ENCODE results near the gene ZNF844. TPM values are rescaled to one million over a fixed set of nuclear protein-coding genes. Genes with fewer than 3 reads are reported as not detected.
"Not testable (repeated sequence)": the region's sequence is repeated elsewhere in the genome, so short reads cannot be mapped to it uniquely, and the experiment has no call there.

Gene ZNF844
- polyA plus RNA-seq, 1 donor from 2014 or later: 11.1 TPM

DNA sequence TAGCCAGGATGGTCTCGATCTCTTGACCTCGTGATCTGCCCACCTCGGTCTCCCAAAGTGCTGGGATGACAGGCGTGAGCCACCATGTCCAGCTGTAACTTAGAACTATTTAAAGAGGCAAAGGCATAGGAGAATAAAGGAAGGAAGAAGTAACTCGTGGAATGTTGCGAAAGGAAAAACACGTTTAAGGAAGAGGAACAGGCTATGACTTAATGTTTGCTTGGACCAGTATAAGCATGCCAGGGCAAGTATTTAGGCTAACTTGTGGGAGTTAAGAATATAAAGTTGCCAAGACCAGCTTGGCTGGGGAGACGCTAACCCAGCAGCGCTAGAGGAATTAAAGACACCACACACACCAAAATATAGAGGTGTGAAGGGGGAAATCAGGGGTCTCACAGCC, 33.5 kb downstream of the ZNF844 start:
- H3K27me3 ChIP-seq (ENCODE audit: insufficient read depth, low read depth, low read length): no peaks in the 10 kb centered on the region
- H3K79me2 ChIP-seq (replicated peaks; ENCODE audit: insufficient read depth, low read length): no peaks in the 10 kb centered on the region
- no peaks in the 10 kb centered on the region for H3F3A ChIP-seq (ENCODE audit: insufficient read depth, low read length, poor library complexity, severe bottlenecking)
- H3K36me3 ChIP-seq (ENCODE audit: insufficient read depth, low read length): no peaks in the 10 kb centered on the region
- H3K9me2 ChIP-seq (ENCODE audit: insufficient read depth, low read length): no peaks in the 10 kb centered on the region
- no peak overlapping the region for H2AFZ ChIP-seq (ENCODE audit: low read depth, low read length)
- no peaks in the 10 kb centered on the region for H3K9me3 ChIP-seq (ENCODE audit: low read length)
- no peak for TF ChIP-seq EZH2 (IDR thresholded peaks at IDR 0.05; ENCODE audit: borderline replicate concordance, insufficient read depth, low read length, poor library complexity, severe bottlenecking)
- TF ChIP-seq EP300 (conservative IDR thresholded peaks at IDR 0.05; ENCODE audit: poor library complexity, severe bottlenecking): no peak
- TF ChIP-seq REST (IDR thresholded peaks at IDR 0.05; ENCODE audit: borderline replicate concordance): no peak
- H4K20me1 ChIP-seq (ENCODE audit: insufficient read depth): no peaks in the 10 kb centered on the region
- no peak overlapping the region for H3K4me3 ChIP-seq (ENCODE audit: low read length)
- no peak overlapping the region for H3K27ac ChIP-seq (ENCODE audit: low read length)
- no peak overlapping the region for H3K4me2 ChIP-seq (ENCODE audit: low read length)
- no peak overlapping the region for H3K9ac ChIP-seq (ENCODE audit: low read length)

GRCh38 chr19:12103909-12104308, 39.4 kb downstream of the ZNF844 start:
- not testable (repeated sequence) for H3K4me3 ChIP-seq (ENCODE audit: low read length); H3K27ac ChIP-seq (ENCODE audit: low read length); H3F3A ChIP-seq (ENCODE audit: insufficient read depth, low read length, poor library complexity, severe bottlenecking); H3K9me3 ChIP-seq (ENCODE audit: low read length); H2AFZ ChIP-seq (ENCODE audit: low read depth, low read length); H3K27me3 ChIP-seq (ENCODE audit: insufficient read depth, low read depth, low read length); H3K9ac ChIP-seq (ENCODE audit: low read length); H3K9me2 ChIP-seq (ENCODE audit: insufficient read depth, low read length); H3K79me2 ChIP-seq (replicated peaks; ENCODE audit: insufficient read depth, low read length); H3K4me2 ChIP-seq (ENCODE audit: low read length); H4K20me1 ChIP-seq (ENCODE audit: insufficient read depth); H3K36me3 ChIP-seq (ENCODE audit: insufficient read depth, low read length)

DNA sequence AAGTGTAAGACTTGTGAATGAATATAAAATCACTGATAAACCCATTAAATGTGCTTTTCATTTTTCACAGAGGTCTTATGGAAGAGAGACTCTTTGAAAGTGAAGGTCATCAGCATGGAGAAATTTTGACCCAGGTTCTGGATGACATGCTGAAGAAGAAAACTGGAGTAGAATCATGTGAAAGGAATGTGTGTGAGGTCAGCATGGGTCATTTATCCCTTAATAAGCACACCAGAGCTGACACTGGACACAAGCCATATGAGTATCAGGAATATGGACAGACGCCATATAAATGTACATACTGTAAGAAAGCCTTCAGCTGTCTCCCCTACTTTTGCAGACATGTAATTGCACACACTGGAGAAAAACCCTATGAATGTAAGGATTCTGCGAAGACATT, 46.6 kb downstream of the ZNF844 start:
- H2AFZ ChIP-seq (ENCODE audit: low read depth, low read length): no peak overlapping the region
- H3K36me3 ChIP-seq (ENCODE audit: insufficient read depth, low read length): peaks cover 10% of the 10 kb centered on the region
- no peaks in the 10 kb centered on the region for H4K20me1 ChIP-seq (ENCODE audit: insufficient read depth)
- no peaks in the 10 kb centered on the region for H3K27me3 ChIP-seq (ENCODE audit: insufficient read depth, low read depth, low read length)
- H3K9ac ChIP-seq (ENCODE audit: low read length): no peak overlapping the region
- TF ChIP-seq REST (IDR thresholded peaks at IDR 0.05; ENCODE audit: borderline replicate concordance): no peak
- TF ChIP-seq, protein P1, sequence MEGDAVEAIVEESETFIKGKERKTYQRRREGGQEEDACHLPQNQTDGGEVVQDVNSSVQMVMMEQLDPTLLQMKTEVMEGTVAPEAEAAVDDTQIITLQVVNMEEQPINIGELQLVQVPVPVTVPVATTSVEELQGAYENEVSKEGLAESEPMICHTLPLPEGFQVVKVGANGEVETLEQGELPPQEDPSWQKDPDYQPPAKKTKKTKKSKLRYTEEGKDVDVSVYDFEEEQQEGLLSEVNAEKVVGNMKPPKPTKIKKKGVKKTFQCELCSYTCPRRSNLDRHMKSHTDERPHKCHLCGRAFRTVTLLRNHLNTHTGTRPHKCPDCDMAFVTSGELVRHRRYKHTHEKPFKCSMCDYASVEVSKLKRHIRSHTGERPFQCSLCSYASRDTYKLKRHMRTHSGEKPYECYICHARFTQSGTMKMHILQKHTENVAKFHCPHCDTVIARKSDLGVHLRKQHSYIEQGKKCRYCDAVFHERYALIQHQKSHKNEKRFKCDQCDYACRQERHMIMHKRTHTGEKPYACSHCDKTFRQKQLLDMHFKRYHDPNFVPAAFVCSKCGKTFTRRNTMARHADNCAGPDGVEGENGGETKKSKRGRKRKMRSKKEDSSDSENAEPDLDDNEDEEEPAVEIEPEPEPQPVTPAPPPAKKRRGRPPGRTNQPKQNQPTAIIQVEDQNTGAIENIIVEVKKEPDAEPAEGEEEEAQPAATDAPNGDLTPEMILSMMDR (IDR thresholded peaks at IDR 0.05; ENCODE audit: poor library complexity, severe bottlenecking): no peak
- no peak for TF ChIP-seq MXI1 (conservative IDR thresholded peaks at IDR 0.05; ENCODE audit: poor library complexity, severe bottlenecking)
- TF ChIP-seq EP300 (conservative IDR thresholded peaks at IDR 0.05; ENCODE audit: poor library complexity, severe bottlenecking): no peak
- no peak for TF ChIP-seq POLR2AphosphoS5 (IDR thresholded peaks at IDR 0.05)
- no peak for TF ChIP-seq RAD21 (conservative IDR thresholded peaks at IDR 0.05)
- TF ChIP-seq SMC3 (conservative IDR thresholded peaks at IDR 0.05; ENCODE audit: poor library complexity): no peak
- no peak for TF ChIP-seq TAF1 (IDR thresholded peaks at IDR 0.05; ENCODE audit: low read depth)
- no peak for TF ChIP-seq EZH2 (IDR thresholded peaks at IDR 0.05; ENCODE audit: borderline replicate concordance, insufficient read depth, low read length, poor library complexity, severe bottlenecking)
- H3K4me2 ChIP-seq (ENCODE audit: low read length): no peak overlapping the region
- H3K27ac ChIP-seq (ENCODE audit: low read length): no peak overlapping the region
- no peaks in the 10 kb centered on the region for H3F3A ChIP-seq (ENCODE audit: insufficient read depth, low read length, poor library complexity, severe bottlenecking)
- H3K9me3 ChIP-seq (ENCODE audit: low read length): no peaks in the 10 kb centered on the region
- H3K79me2 ChIP-seq (replicated peaks; ENCODE audit: insufficient read depth, low read length): no peaks in the 10 kb centered on the region
- H3K4me3 ChIP-seq (ENCODE audit: low read length): no peak overlapping the region
- H3K9me2 ChIP-seq (ENCODE audit: insufficient read depth, low read length): no peaks in the 10 kb centered on the region

All from neural cell (in vitro differentiated cells).